GM08714 (cell line): ENCODE measurements around the gene TMEM132C.

ENCODE experiments used
- H3K4me3 ChIP-seq: fragments of 200-500 bp; sonication (Bioruptor generic); 2 replicates; pipeline ENCODE4 v1.5.1; 2014; ENCODE audit warnings: mild to moderate bottlenecking, low read length, inconsistent platforms
- ZNF274 ChIP-seq: IDR thresholded peaks from 2 replicates; pipeline ENCODE4 v1.6.1; 2012; ENCODE audit warnings: mild to moderate bottlenecking, low read depth, low read length

Gene TMEM132C

GRCh38 chr12:128549601-128550218 is 282.7 kb downstream of the TMEM132C start:
- no peak for TF ChIP-seq ZNF274
- H3K4me3 ChIP-seq, result no peak overlapping the region

- no peak for TF ChIP-seq ZNF274
- no peak overlapping the region for H3K4me3 ChIP-seq
These were observed 284.3 kb downstream of the TMEM132C start for GRCh38 chr12:128551266-128551665.

- H3K4me3 ChIP-seq, result no peak overlapping the region
- TF ChIP-seq ZNF274, result no peak
These were observed 287.8 kb downstream of the TMEM132C start for GRCh38 chr12:128554546-128555304.

- TF ChIP-seq ZNF274, result no peak
These were observed 290.3 kb downstream of the TMEM132C start for GRCh38 chr12:128557231-128557630.

GRCh38 chr12:128564956-128565355 is 298.0 kb downstream of the TMEM132C start:
- TF ChIP-seq ZNF274, result no peak
- no peak overlapping the region for H3K4me3 ChIP-seq

More at GRCh38 chr12:128557231-128557630, 290.3 kb downstream of the TMEM132C start:
- no peak overlapping the region for H3K4me3 ChIP-seq

GRCh38 chr12:128567730-128568129 is 300.8 kb downstream of the TMEM132C start:
- no peak for TF ChIP-seq ZNF274

GRCh38 chr12:128570191-128571065 is 303.5 kb downstream of the TMEM132C start:
- no peak overlapping the region for H3K4me3 ChIP-seq
- TF ChIP-seq ZNF274, result no peak

More at GRCh38 chr12:128567730-128568129, 300.8 kb downstream of the TMEM132C start:
- H3K4me3 ChIP-seq, result no peak overlapping the region

GRCh38 chr12:128571906-128572810 is 305.2 kb downstream of the TMEM132C start:
- TF ChIP-seq ZNF274, result no peak
- H3K4me3 ChIP-seq, result no peak overlapping the region

- no peak for TF ChIP-seq ZNF274
- H3K4me3 ChIP-seq, result no peak overlapping the region
These were observed 306.9 kb downstream of the TMEM132C start for GRCh38 chr12:128573907-128574306.

- H3K4me3 ChIP-seq, result no peak overlapping the region
- TF ChIP-seq ZNF274, result no peak
These were observed 311.1 kb downstream of the TMEM132C start for GRCh38 chr12:128578045-128578444.

- no peak for TF ChIP-seq ZNF274
- H3K4me3 ChIP-seq, result no peak overlapping the region
These were observed 314.4 kb downstream of the TMEM132C start for GRCh38 chr12:128581321-128581761.

GRCh38 chr12:128583453-128583852 is 316.5 kb downstream of the TMEM132C start:
- no peak for TF ChIP-seq ZNF274
- no peak overlapping the region for H3K4me3 ChIP-seq

- no peak for TF ChIP-seq ZNF274
- no peak overlapping the region for H3K4me3 ChIP-seq
These were observed 319.6 kb downstream of the TMEM132C start for GRCh38 chr12:128586451-128587029.
